ENCODE measurements around the gene KLK13.

DNA sequence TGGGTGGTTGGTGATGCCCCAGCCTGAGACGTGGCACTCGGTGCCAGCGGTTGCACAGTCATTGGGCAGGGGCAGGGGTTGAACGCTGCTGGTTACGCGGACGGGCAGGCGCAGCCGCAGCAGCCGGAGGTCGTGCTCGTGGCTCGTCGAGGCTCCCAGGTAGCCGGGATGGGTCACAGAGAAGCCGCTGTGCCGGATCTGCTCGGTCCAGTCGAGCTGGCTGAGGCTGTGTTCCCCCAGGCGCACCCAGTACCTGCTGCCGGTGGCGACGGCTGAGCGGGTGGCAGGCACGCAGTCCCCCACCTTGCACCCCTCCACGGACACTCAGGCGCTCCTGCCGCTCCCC lies 33.0 kb downstream of the KLK13 start:
- no peak for TF ChIP-seq POLR2A (IDR thresholded peaks at IDR 0.05; ENCODE audit: low read depth, low read length)
- TF ChIP-seq POLR2AphosphoS5 (IDR thresholded peaks at IDR 0.05; ENCODE audit: low read depth, low read length) = no peak
- TF ChIP-seq TAF1 (IDR thresholded peaks at IDR 0.05; ENCODE audit: borderline replicate concordance, low read depth, low read length) = no peak

Data from GM12892 (cell line).